SKM-1 (cell line): ENCODE measurements around the gene GALNT6.
A peak's percentile ranks its signal among the peaks of the same experiment; 100 is the strongest.

Experiments
- DNase-seq: peaks from one replicate; lab custom pipeline; 2025; ENCODE audit not compliant: unreplicated experiment; lab: John Stamatoyannopoulos, UW

GALNT6 gene, protein sequence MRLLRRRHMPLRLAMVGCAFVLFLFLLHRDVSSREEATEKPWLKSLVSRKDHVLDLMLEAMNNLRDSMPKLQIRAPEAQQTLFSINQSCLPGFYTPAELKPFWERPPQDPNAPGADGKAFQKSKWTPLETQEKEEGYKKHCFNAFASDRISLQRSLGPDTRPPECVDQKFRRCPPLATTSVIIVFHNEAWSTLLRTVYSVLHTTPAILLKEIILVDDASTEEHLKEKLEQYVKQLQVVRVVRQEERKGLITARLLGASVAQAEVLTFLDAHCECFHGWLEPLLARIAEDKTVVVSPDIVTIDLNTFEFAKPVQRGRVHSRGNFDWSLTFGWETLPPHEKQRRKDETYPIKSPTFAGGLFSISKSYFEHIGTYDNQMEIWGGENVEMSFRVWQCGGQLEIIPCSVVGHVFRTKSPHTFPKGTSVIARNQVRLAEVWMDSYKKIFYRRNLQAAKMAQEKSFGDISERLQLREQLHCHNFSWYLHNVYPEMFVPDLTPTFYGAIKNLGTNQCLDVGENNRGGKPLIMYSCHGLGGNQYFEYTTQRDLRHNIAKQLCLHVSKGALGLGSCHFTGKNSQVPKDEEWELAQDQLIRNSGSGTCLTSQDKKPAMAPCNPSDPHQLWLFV

GRCh38 chr12:51391283-51392123, at the start of gene GALNT6:
Gene GALNT6 (minus strand): TSS chr12:51391406. CDS start chr12:51379781, 11,625 bp downstream.
- DNase-seq: peak; percentile 34

DNA sequence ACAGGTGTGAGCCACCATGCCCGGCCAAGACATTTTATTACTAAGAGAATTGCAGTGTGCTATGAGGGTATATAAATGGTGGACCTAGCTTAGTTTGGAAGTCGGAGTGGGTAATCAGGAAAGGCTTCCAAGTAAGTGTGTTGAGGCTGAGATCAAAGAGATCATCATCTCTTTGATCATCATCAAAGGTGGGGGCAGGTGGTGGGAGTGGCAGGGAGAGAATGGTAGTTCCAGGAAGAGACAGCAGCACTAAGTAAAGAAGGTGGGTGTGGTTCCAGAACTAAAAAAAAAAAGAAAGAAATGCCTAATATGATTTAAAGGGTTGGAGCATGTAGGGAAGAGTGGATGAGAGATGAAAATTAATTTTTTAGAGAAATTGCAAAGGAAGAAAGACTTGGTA, 48.1 kb upstream of the GALNT6 start:
- DNase-seq: no peak

DNA sequence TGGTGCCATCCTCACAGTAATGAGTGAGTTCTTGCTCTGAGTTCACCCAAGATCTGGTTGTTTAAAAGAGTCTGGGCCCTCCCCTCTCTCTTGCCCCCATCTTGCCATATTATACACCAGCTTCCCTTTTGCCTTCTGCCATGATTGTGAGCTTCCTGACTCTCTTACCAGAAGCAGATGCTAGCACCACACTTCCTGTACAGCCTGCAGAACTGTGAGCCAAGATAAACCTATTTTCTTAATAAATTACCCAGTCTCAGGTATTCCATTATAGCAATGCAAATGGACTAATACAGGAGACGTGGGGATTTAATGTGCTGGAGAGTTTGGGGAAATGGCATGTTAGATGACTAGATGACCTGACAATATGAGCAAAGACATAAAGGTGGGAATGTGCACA, 46.2 kb upstream of the GALNT6 start:
- DNase-seq: no peak

DNA sequence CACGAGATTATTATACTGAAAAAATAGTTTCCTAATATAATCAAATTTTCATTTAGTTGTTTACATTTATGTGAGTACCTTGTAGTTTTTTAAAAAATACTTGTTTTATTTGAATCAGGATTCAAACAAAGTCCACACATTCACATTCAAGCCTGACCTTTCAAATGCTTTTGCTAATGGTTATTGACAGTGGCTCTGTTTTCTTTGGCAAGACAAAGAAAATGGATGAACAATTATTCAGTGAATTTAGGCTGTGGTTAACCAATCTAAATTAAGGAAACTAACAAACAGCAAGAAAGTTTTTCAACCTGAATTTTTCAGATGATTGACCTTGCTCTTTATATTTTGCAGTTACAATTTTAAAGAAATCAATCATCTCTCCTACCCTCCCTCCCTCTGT, 43.1 kb upstream of the GALNT6 start:
- no peak for DNase-seq

DNA sequence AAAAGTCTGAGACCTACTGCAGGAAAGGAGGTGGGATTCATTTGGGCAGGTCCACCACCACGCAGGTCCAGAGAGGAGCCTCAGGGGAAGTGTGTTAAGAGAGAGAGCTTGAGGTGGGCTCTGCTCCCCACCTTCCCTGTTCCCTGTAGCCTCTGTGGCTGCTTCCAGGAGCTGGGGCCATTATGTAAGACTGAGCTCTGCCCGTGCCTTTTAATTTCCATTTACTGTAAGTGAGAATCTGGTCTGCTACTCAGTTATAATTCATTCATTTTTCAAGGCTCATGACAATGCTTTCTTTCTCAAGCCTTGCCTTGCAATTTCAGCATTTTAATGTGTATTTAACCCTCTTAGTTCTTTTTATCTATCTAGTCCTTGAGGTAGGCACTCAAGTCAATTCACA, 41.7 kb upstream of the GALNT6 start:
- no peak for DNase-seq

- no peak for DNase-seq
Observed at GRCh38 chr12:51430196-51430895, 39.1 kb upstream of the GALNT6 start.

- DNase-seq: no peak
Observed at GRCh38 chr12:51429700-51430099, 38.5 kb upstream of the GALNT6 start.

- no peak for DNase-seq
Observed at GRCh38 chr12:51428256-51428655, 37.0 kb upstream of the GALNT6 start.

DNA sequence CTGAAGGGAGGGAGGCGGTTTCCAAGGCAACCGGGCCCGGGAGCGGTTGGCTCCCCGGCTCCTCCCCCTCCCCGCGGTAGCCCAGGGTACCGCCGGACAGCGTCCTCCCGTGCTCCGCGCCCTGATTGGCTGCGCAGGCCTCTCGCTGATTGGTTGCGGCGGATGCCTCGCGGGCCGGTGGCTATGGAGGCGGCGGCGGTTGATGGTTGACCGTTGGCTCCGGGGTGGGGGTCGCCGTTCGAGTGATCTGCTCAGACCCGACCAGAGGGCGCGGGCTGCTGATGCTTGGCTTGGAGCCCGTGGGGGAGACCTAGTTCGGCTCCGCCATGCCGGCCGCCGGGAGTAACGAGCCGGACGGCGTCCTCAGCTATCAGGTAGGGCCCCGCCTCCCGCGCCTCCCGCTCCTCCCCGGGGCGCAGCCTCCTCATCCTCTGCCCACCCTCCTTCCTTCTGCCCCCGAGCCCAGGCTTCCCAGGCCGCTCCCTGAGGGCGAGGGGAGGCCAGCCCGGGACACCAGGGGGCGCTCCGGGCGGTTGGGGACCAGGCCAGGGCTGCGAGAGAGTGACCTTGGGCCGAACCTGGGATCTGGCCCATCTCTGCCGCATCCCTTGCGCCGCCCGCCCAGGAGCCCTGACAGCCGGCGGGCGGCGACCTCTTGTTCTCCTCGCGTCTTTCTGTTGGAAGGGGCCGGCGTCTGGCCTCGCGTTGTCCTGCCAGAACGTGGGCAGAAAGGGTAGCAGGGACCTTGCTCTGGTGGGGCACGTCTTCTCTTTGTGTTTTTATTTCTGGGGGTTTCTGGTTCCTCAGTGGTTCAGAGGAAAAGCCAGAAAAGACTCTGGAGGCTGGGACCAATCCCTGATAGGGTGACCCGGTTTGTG, 33.7 kb upstream of the GALNT6 start, which contains the start of gene SLC4A8:
TSS of gene SLC4A8 (plus strand) at position 170 of the 878 bp plus-strand sequence. CDS start at position 327, 157 bp downstream.
- peak; percentile 6 for DNase-seq

DNA sequence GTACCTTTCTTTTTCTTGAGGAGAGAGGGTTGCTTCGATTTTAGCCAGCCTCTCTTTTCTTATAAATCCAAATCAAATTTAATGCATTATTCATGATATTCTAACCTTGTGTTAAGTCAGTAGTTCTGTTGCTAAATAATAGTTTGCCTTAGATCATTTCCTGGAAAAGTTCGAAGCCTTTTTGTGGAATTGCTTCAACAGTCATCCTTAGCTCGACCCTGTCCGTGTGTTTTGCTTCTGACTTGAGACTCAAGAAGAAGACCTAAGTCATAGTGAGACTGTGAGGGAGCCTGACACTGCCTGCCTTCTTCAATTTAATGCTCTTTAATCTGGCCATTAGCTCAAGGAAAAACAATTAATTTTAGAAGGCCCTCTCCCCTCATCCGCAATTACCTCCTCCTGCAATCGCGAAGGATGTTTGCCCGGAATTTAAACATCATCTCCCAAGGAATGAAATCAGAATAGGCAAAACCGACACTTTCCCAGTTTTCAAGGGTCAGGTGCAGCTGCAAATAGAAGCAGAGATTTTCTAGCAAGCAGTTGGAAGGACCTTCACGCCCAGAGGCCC, 33.0 kb upstream of the GALNT6 start:
- DNase-seq: no peak

DNA sequence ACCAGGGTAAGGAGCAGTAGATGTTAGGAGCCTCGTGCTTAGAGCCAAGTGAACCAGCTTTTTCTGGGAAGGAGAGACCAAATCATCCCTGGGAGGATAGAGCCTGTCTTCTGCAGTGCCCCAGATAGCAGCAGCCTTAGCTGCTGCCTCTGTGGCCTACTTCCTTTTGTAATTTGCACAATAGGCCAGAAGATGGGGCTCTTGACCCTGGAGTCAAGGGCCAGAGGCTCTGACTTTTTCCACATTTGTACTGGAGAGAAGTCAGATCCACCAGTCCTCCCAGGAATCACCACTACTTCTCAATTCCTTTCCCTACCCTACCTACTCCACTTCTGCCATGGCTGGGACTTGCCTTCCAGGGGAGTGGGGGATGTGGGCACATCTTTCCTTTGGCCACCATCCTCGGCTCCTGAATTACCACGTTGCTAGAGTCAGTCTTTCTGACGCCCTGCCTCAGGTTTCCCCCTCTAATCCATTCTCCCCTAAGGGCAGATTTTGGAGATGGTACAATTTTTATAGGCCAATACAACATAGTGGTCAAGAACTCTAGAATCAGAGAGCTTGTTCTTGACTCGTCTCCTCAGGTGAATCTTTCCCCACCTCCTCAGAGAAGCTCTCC, 30.2 kb upstream of the GALNT6 start:
- no peak for DNase-seq

GRCh38 chr12:51419425-51420193, 28.4 kb upstream of the GALNT6 start:
- no peak for DNase-seq

DNA sequence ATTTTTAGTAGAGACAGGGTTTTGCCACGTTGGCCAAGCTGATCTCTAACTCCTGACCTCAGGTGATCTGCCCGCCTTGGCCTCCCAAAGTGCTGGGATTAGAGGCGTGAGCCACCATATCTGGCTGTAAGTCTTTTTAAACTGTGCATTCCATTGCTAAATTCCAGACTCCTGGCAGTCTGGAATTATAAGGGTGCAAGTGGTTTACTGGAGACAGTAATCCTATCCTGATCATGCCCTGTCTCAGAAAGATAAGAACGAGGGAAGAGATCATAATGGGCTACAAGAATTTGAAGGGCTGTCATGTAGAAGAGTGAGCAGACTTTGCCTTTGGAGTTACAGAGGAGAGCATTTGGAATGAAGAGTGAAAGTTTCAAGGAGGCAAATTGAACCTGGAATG, 26.6 kb upstream of the GALNT6 start:
- DNase-seq: no peak

DNA sequence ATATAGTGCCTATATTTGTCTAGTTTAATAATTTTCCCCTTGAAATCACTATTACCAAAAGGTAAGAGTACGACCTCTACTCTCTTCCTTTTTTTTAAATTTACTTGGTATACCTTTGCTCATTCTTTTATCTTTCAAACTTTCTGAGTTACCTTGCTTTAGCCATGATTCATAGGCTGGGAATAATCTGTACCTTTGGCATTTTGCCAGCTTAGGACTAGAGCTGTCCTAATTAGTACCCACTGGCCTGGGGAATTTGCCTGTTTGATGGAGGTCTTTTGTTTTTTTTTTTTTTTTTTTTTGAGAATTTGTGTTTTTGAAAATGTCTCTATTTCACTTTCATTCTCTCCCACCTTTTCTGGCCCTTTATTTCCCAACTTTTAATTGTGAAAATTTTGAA, 24.7 kb upstream of the GALNT6 start:
- DNase-seq: no peak

- no peak for DNase-seq
Observed at GRCh38 chr12:51413791-51414190, 22.6 kb upstream of the GALNT6 start.

GRCh38 chr12:51413149-51413548, 21.9 kb upstream of the GALNT6 start:
- DNase-seq: no peak

DNA sequence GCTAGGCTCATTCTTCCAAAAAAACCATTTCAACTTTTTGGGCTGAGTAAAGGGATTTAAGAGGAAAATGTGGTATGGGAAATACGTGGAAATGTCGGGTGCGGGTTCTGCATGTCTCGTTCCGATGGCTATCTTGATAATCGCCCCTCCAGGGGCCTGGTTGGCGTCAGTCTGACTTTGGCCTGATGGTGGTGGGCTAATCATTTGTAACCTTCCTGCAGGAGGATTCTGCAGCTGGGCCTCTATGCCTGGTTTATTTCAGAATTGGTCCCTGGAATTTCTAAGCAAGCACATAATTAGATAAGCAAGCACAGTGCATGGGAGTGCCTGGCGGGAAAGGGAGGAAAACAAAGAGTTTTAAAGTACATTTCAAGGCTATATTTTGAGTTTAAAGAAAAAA, 18.6 kb upstream of the GALNT6 start:
- DNase-seq: no peak

DNA sequence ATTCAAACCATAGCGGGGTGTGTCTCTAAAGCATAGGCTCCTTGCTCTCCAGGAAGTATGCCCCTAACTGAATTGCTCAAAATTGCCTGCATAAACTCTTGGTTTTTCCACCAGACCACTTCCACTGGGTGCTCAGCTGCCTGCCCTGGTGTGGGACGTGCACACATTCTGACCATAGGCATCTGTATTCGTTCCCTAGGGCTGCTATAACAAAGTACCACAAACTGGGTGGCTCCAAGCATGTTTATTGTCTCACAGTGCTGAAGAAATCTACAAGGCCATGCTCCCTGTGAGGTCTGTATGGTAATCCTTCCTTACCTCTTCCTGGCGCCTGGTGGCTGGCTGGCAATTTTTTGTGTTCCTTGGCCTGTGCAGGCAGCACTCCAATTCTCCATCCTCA, 16.4 kb upstream of the GALNT6 start:
- no peak for DNase-seq

- DNase-seq: no peak
Observed at GRCh38 chr12:51406859-51407258, 15.7 kb upstream of the GALNT6 start.
